Type B pancreatic cell (in vitro differentiated cells): Measurements from ENCODE around the gene APBA3. TPM values are rescaled to one million over a fixed set of nuclear protein-coding genes. Genes with fewer than 3 reads are reported as not detected.

Experiments used
- DNase-seq: peaks from one replicate; pipeline ENCODE4 v3.0.0; 2021; ENCODE audit warnings: mixed read lengths; ENCODE audit not compliant: unreplicated experiment; ENCODE audit errors: extremely low spot score
- H3K27ac Mint-ChIP-seq: 2 replicates; pipeline ENCODE4 v1.8.0; 2021; ENCODE audit warnings: mild to moderate bottlenecking, mixed read lengths
- H3K27me3 Mint-ChIP-seq: 2 replicates; pipeline ENCODE4 v1.8.0; 2021; ENCODE audit warnings: mixed read lengths
- H3K36me3 Mint-ChIP-seq: 2 replicates; pipeline ENCODE4 v1.8.0; 2021; ENCODE audit warnings: mixed read lengths
- H3K4me1 Mint-ChIP-seq: one replicate; pipeline ENCODE4 v1.8.0; 2021; ENCODE audit warnings: mixed read lengths; ENCODE audit not compliant: unreplicated experiment
- H3K4me3 Mint-ChIP-seq: 2 replicates; pipeline ENCODE4 v1.8.0; 2021; ENCODE audit warnings: mild to moderate bottlenecking, mixed read lengths
- H3K9me3 Mint-ChIP-seq: 2 replicates; pipeline ENCODE4 v1.8.0; 2021; ENCODE audit warnings: mixed read lengths
- CTCF ChIP-seq: fragments of 200-600 bp; sonication (generic); conservative IDR thresholded peaks from 2 replicates; pipeline ENCODE4 v1.5.0; 2021; ENCODE audit warnings: antibody characterized with exemption, mild to moderate bottlenecking
- total RNA-seq: library from RNA; stranded (reverse); gene quantifications from 2 replicates; pipeline ENCODE4 v1.2.1, GENCODE V29; 2021; ENCODE audit warnings: low replicate concordance

Gene APBA3
- total RNA-seq, 1 donor from 2014 or later, result 28.5 TPM

- H3K27ac Mint-ChIP-seq, result no peak overlapping the region
- no peak overlapping the region for H3K4me3 Mint-ChIP-seq
- H3K9me3 Mint-ChIP-seq, result no peaks in the 10 kb centered on the region
- no peaks in the 10 kb centered on the region for H3K36me3 Mint-ChIP-seq
- H3K27me3 Mint-ChIP-seq, result no peaks in the 10 kb centered on the region
- no peak for TF ChIP-seq CTCF
- DNase-seq, result no peak
- H3K4me1 Mint-ChIP-seq, result no peaks in the 10 kb centered on the region
Measured at GRCh38 chr19:3746371-3747056, 15.0 kb downstream of the APBA3 start.

- Mint-ChIP-seq H3K27me3 (no peaks in the 10 kb centered on the region), H3K27ac (no peak overlapping the region), H3K4me1 (no peaks in the 10 kb centered on the region), H3K36me3 (no peaks in the 10 kb centered on the region), H3K4me3 (no peak overlapping the region), H3K9me3 (no peaks in the 10 kb centered on the region)
- no peak for TF ChIP-seq CTCF
- DNase-seq, result no peak
Measured at GRCh38 chr19:3745363-3746045, 16.0 kb downstream of the APBA3 start.

- H3K27me3 Mint-ChIP-seq, result no peaks in the 10 kb centered on the region
- no peak for TF ChIP-seq CTCF
- DNase-seq, result no peak
- H3K27ac Mint-ChIP-seq, result no peak overlapping the region
- H3K9me3 Mint-ChIP-seq, result no peaks in the 10 kb centered on the region
- no peak overlapping the region for H3K4me3 Mint-ChIP-seq
- no peaks in the 10 kb centered on the region for H3K36me3 Mint-ChIP-seq
- H3K4me1 Mint-ChIP-seq, result no peaks in the 10 kb centered on the region
Measured at GRCh38 chr19:3743486-3743885, 18.0 kb downstream of the APBA3 start.

GRCh38 chr19:3740431-3740830, 21.1 kb downstream of the APBA3 start:
- TF ChIP-seq CTCF, result no peak
- H3K9me3 Mint-ChIP-seq, result no peaks in the 10 kb centered on the region
- H3K27me3 Mint-ChIP-seq, result no peaks in the 10 kb centered on the region

GRCh38 chr19:3738477-3739220, 22.8 kb downstream of the APBA3 start:
- H3K9me3 Mint-ChIP-seq, result no peaks in the 10 kb centered on the region
- no peak overlapping the region for H3K4me3 Mint-ChIP-seq
- no peaks in the 10 kb centered on the region for H3K4me1 Mint-ChIP-seq
- H3K36me3 Mint-ChIP-seq, result no peaks in the 10 kb centered on the region
- DNase-seq, result no peak
- TF ChIP-seq CTCF, result no peak
- no peak overlapping the region for H3K27ac Mint-ChIP-seq
- H3K27me3 Mint-ChIP-seq, result no peaks in the 10 kb centered on the region

More at GRCh38 chr19:3740431-3740830, 21.1 kb downstream of the APBA3 start:
- no peak for DNase-seq
- no peak overlapping the region for H3K4me3 Mint-ChIP-seq
- no peaks in the 10 kb centered on the region for H3K4me1 Mint-ChIP-seq
- H3K27ac Mint-ChIP-seq, result no peak overlapping the region
- no peaks in the 10 kb centered on the region for H3K36me3 Mint-ChIP-seq
